SK-N-SH (cell line): ENCODE data around the gene CADM1. TPM values are rescaled to one million over a fixed set of nuclear protein-coding genes. Genes with fewer than 3 reads are reported as not detected.

Experiments
- CTCF ChIA-PET: fragments of 300-600, 350-600 bp; formaldehyde crosslinking; extraction: SDS; loops from one replicate; lab custom pipeline; 2021; lab: Yijun Ruan, JAX
- POLR2A ChIA-PET: fragments of 350-600 bp; sonication (Branson Sonifier 250); formaldehyde crosslinking; extraction: SDS; loops from one replicate; lab custom pipeline; 2020; ENCODE audit warnings: antibody characterized with exemption, inconsistent platforms; lab: Yijun Ruan, JAX
- DNase-seq: peaks from one replicate; pipeline ENCODE4 v3.0.0; 2012
- H2AFZ ChIP-seq: fragments of 200-600 bp; sonication (generic); 2 replicates; pipeline ENCODE4 v1.8.1; 2016; ENCODE audit warnings: antibody characterized with exemption, mild to moderate bottlenecking, low read depth
- H3F3A ChIP-seq: fragments of 200-600 bp; sonication (generic); replicated peaks from 2 replicates; pipeline ENCODE3; 2016; ENCODE audit warnings: antibody characterized with exemption, mild to moderate bottlenecking; ENCODE audit not compliant: insufficient read depth
- H3K27ac ChIP-seq, 2 experiments: fragments of 200-500 bp in 1 of 2; fragments of 200-600 bp in 1 of 2; sonication (Bioruptor generic) in 1 of 2; sonication (generic), shearing (Covaris generic) in 1 of 2; 2 replicates each; pipeline versions ENCODE4 v1.5.1 to v1.6.1; 2014 to 2016; ENCODE audit warnings: low read depth in 2 of 2, inconsistent platforms in 1 of 2, low read length in 1 of 2, mild to moderate bottlenecking in 1 of 2, mixed read lengths in 1 of 2
- H3K27me3 ChIP-seq: fragments of 200-600 bp; sonication (generic), shearing (Covaris generic); 2 replicates; pipeline ENCODE4 v1.6.1; 2016; ENCODE audit warnings: mixed run types; ENCODE audit not compliant: insufficient read depth
- H3K36me3 ChIP-seq, 2 experiments: fragments of 200-500 bp in 1 of 2; fragments of 200-600 bp in 1 of 2; sonication (Bioruptor generic) in 1 of 2; sonication (generic) in 1 of 2; replicated peaks in 1 of 2; 2 replicates each; pipeline versions ENCODE3 to v1.5.1; 2014 to 2016; ENCODE audit warnings: low read length in 1 of 2, mild to moderate bottlenecking in 1 of 2; ENCODE audit not compliant: insufficient read depth in 2 of 2, control insufficient read depth in 1 of 2
- H3K4me1 ChIP-seq, 2 experiments: fragments of 200-500 bp in 1 of 2; fragments of 200-600 bp in 1 of 2; sonication (Bioruptor generic) in 1 of 2; sonication (generic), shearing (Covaris generic) in 1 of 2; 2 replicates each; pipeline versions ENCODE4 v1.5.1 to v1.6.1; 2014 to 2016; ENCODE audit warnings: low read depth in 1 of 2, low read length in 1 of 2, mixed run types in 1 of 2; ENCODE audit not compliant: insufficient read depth in 2 of 2, control insufficient read depth in 1 of 2
- H3K4me2 ChIP-seq: fragments of 200-600 bp; sonication (generic), shearing (Covaris generic); 2 replicates; pipeline ENCODE4 v1.6.1; 2017; ENCODE audit warnings: mixed run types
- H3K4me3 ChIP-seq, 2 experiments: fragments of 200-500 bp in 1 of 2; fragments of 200-600 bp in 1 of 2; sonication (Bioruptor generic) in 1 of 2; sonication (generic), shearing (Covaris generic) in 1 of 2; 2 replicates each; pipeline versions ENCODE4 v1.5.1 to v1.8.1; 2014 to 2016; ENCODE audit warnings: low read depth in 2 of 2, inconsistent platforms in 1 of 2, low read length in 1 of 2, mild to moderate bottlenecking in 1 of 2, mixed read lengths in 1 of 2, moderate library complexity in 1 of 2
- H3K79me2 ChIP-seq: fragments of 200-600 bp; sonication (generic); 2 replicates; pipeline ENCODE4 v1.8.1; 2017; ENCODE audit warnings: mild to moderate bottlenecking; ENCODE audit not compliant: insufficient read depth
- H3K9ac ChIP-seq: fragments of 200-600 bp; sonication (generic); 2 replicates; pipeline ENCODE4 v1.6.1; 2017; ENCODE audit warnings: mixed run types
- H3K9me2 ChIP-seq: fragments of 200-600 bp; sonication (generic); 2 replicates; pipeline ENCODE4 v1.6.1; 2017; ENCODE audit warnings: mixed run types
- H3K9me3 ChIP-seq: fragments of 200-600 bp; sonication (generic); 2 replicates; pipeline ENCODE4 v1.6.1; 2017; ENCODE audit warnings: mixed run types, mild to moderate bottlenecking, moderate library complexity
- H4K20me1 ChIP-seq: fragments of 200-600 bp; sonication (generic); 2 replicates; pipeline ENCODE4 v1.6.1; 2017; ENCODE audit warnings: mild to moderate bottlenecking, mixed run types; ENCODE audit not compliant: insufficient read depth
- FOXJ3 ChIP-seq: sonication (generic); formaldehyde crosslinking; IDR thresholded peaks from 2 replicates; pipeline ENCODE4 v1.5.1; 2020; ENCODE audit warnings: mild to moderate bottlenecking, missing genetic modification reagents
- FOXM1 ChIP-seq: IDR thresholded peaks from 2 replicates; pipeline ENCODE4 v1.4.0; 2012; ENCODE audit warnings: low read depth, mild to moderate bottlenecking
- GATA2 ChIP-seq: sonication (generic); formaldehyde crosslinking; IDR thresholded peaks from 2 replicates; pipeline ENCODE4 v1.5.0; 2020; ENCODE audit warnings: mild to moderate bottlenecking, missing genetic modification reagents
- MEF2A ChIP-seq: IDR thresholded peaks from 2 replicates; pipeline ENCODE4 v1.4.0; 2012; ENCODE audit warnings: low read depth, borderline replicate concordance
- NFIC ChIP-seq: IDR thresholded peaks from 2 replicates; pipeline ENCODE4 v1.4.0; 2012; ENCODE audit warnings: borderline replicate concordance
- NRF1 ChIP-seq: IDR thresholded peaks from 2 replicates; pipeline ENCODE4 v1.6.1; 2012; ENCODE audit warnings: low read depth, mild to moderate bottlenecking, low read length
- POLR2AphosphoS5 ChIP-seq: IDR thresholded peaks from 2 replicates; pipeline ENCODE4 v1.6.1; 2012; ENCODE audit warnings: low read depth, low read length
- RCOR1 ChIP-seq: fragments of 150-350 bp; IDR thresholded peaks from 2 replicates; pipeline ENCODE4 v1.6.1; 2017; ENCODE audit warnings: antibody characterized with exemption, low read length
- SIN3A ChIP-seq: IDR thresholded peaks from 2 replicates; pipeline ENCODE4 v1.6.1; 2012; ENCODE audit warnings: low read depth, mild to moderate bottlenecking, low read length, moderate library complexity, borderline replicate concordance
- SMC3 ChIP-seq: IDR thresholded peaks from 2 replicates; pipeline ENCODE4 v1.6.1; 2012; ENCODE audit warnings: low read depth, low read length, improper control_type of control experiment
- TEAD4 ChIP-seq: IDR thresholded peaks from 2 replicates; pipeline ENCODE4 v1.4.0; 2012; ENCODE audit warnings: mild to moderate bottlenecking, borderline replicate concordance; ENCODE audit not compliant: insufficient read depth
- WGBS: methylation state at CpG from one replicate; pipeline ENCODE4 v1.1.6; 2017; ENCODE audit warnings: low lambda C conversion rate; 5-methylcytosine and 5-hydroxymethylcytosine counted together
- polyA plus RNA-seq, 3 experiments: library from polyadenylated mRNA; depleted of rRNA; stranded (reverse); fragments of >200 nt; gene quantifications; 2 replicates each; pipeline ENCODE4 v1.2.3, GENCODE V29; 2012
- TF ChIP-seq, protein P1 (sequence below): IDR thresholded peaks from 2 replicates; pipeline ENCODE4 v1.4.0; 2012; ENCODE audit warnings: low read depth, borderline replicate concordance
- TF ChIP-seq, protein P2 (sequence below): fragments of 150-350 bp; IDR thresholded peaks from 2 replicates; pipeline ENCODE4 v1.6.1; 2016; ENCODE audit warnings: mild to moderate bottlenecking, low read depth, low read length

Gene CADM1
- polyA plus RNA-seq, 1 of the 3 experiments (the other 2 are of a cell fraction), result 7.9 TPM

DNA sequence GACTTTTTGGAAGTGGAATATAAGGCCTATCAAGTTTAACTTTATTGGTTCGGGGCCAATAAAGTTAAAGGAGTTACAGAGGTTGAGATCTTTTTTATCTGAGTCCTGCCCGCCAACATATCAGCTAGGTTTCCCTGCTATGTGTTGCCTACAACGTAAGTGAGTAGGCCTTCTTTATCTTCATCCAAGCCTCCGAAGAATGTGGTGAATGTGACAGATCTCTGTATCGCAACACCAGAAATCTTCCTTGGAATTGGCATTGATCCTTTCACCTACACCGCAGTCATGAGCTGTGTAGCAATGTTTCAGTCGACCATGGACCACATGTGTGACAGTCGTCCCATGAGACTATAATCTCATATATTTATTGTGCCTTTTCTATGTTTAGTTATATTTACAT, 37.3 kb upstream of the CADM1 start:
- no peak overlapping the region for H3K4me3 ChIP-seq
- TF ChIP-seq FOXJ3 (CRISPR knock-in tag) (no peak), SMC3 (no peak), TEAD4 (no peak)
- TF ChIP-seq, protein P1, sequence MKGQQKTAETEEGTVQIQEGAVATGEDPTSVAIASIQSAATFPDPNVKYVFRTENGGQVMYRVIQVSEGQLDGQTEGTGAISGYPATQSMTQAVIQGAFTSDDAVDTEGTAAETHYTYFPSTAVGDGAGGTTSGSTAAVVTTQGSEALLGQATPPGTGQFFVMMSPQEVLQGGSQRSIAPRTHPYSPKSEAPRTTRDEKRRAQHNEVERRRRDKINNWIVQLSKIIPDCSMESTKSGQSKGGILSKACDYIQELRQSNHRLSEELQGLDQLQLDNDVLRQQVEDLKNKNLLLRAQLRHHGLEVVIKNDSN, result no peak
- TF ChIP-seq, all 33 proteins: peak for 0
- Histone ChIP-seq H3K27me3 (no peaks in the 10 kb centered on the region), H4K20me1 (no peaks in the 10 kb centered on the region), H2AFZ (no peak overlapping the region), H3K36me3 (no peaks in the 10 kb centered on the region), H3K4me1 (no peaks in the 10 kb centered on the region; a peak in 1 of 4 replicates), H3K79me2 (no peaks in the 10 kb centered on the region), H3K4me2 (no peak overlapping the region), H3K9ac (no peak overlapping the region), H3K27ac (no peak overlapping the region), H3F3A (no peaks in the 10 kb centered on the region), H3K9me3 (no peaks in the 10 kb centered on the region), H3K9me2 (no peaks in the 10 kb centered on the region)
- ChIA-PET CTCF (interaction anchor here (1.1 to 1.3 kb wide), 3 partner anchors 9 to 37 kb away, joined by 3 to 5 read pairs (median 3); no protein-coding TSS in a partner anchor), POLR2A (no interaction called here)
- DNase-seq, result no peak
- 64% methylated on average over 8 of the region's 8 CpGs for WGBS

DNA sequence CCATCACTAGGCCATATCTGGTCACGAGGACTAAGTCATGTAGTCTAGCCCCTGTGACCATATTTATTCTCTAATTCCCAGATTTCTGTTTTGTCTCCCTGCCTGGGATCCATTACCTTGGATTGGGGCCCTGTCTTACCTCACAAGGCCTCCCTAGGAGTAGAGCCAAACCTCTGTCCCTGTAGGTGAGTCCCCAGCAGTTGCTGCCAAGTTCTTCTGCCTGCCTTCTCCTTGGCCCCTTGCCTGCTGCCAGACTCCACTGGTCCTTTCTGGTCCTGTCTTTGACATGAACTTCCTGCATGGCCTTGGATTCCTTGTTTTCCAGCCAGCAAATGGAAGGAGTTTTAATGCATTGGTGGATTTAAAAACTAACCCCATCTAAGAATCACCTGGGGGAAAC, 35.6 kb upstream of the CADM1 start:
- TF ChIP-seq NFIC, result no peak
- TF ChIP-seq RCOR1, result no peak
- TF ChIP-seq FOXM1, result no peak
- TF ChIP-seq, protein P1, result no peak
- no peak for TF ChIP-seq GATA2 (CRISPR knock-in tag)
- Histone ChIP-seq H3K9me3 (no peaks in the 10 kb centered on the region), H3K4me1 (no peaks in the 10 kb centered on the region; a peak in 1 of 4 replicates), H3K27ac (no peak overlapping the region), H3K36me3 (no peaks in the 10 kb centered on the region), H2AFZ (no peak overlapping the region), H4K20me1 (no peaks in the 10 kb centered on the region), H3K4me2 (no peak overlapping the region), H3K9me2 (no peaks in the 10 kb centered on the region), H3K27me3 (0 out of 2 replicates have a peak, but pooled peaks cover 6% of the 10 kb centered on the region), H3K79me2 (no peaks in the 10 kb centered on the region), H3K4me3 (no peak overlapping the region), H3F3A (no peaks in the 10 kb centered on the region), H3K9ac (no peak overlapping the region)
- DNase-seq, result no peak
- ChIA-PET CTCF (no interaction called here), POLR2A (no interaction called here)
- 18% methylated on average over 1 of the region's 1 CpG for WGBS

DNA sequence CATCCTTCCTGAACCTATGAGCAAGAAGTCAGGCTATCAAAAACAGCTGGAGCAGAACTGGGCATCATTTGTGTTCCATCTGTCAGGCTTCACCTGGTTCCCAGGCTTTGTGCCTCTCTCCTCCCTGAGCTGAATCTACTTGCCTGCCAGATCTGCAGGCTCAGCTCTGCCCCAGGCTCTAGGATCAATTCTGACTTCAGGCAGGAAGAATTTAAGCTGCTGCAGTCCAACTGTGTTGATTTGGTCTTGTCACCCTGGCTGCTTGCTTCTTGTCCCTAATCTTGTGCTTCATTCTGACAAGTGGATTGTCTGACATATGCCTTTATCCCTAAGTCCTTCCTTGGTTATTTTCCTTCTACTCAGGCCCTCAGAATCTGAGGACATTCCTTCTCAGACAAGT, 31.6 kb upstream of the CADM1 start:
- H3K9me2 ChIP-seq, result no peaks in the 10 kb centered on the region
- no peak overlapping the region for H3K27ac ChIP-seq
- no peaks in the 10 kb centered on the region; a peak in 1 of 4 replicates for H3K4me1 ChIP-seq
- DNase-seq, result no peak
- no peak overlapping the region for H3K4me2 ChIP-seq
- H3K9me3 ChIP-seq, result no peaks in the 10 kb centered on the region
- peaks cover 6% of the 10 kb centered on the region; the same call in 1 of the 2 replicates for H3K27me3 ChIP-seq
- TF ChIP-seq RCOR1 (no peak), SIN3A (no peak), POLR2AphosphoS5 (no peak), MEF2A (no peak), FOXM1 (no peak), NRF1 (no peak), GATA2 (CRISPR knock-in tag) (no peak)
- TF ChIP-seq, protein P1, result no peak
- TF ChIP-seq, protein P2, sequence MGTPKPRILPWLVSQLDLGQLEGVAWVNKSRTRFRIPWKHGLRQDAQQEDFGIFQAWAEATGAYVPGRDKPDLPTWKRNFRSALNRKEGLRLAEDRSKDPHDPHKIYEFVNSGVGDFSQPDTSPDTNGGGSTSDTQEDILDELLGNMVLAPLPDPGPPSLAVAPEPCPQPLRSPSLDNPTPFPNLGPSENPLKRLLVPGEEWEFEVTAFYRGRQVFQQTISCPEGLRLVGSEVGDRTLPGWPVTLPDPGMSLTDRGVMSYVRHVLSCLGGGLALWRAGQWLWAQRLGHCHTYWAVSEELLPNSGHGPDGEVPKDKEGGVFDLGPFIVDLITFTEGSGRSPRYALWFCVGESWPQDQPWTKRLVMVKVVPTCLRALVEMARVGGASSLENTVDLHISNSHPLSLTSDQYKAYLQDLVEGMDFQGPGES, result no peak
- H3K36me3 ChIP-seq, result no peaks in the 10 kb centered on the region
- CTCF ChIA-PET, result interaction anchor here (0.9 kb wide), 1 partner anchor 14 kb away, joined by 3 read pairs; no protein-coding TSS in a partner anchor
- H3K79me2 ChIP-seq, result no peaks in the 10 kb centered on the region
- H3K4me3 ChIP-seq, result no peak overlapping the region
- no peaks in the 10 kb centered on the region for H4K20me1 ChIP-seq
- POLR2A ChIA-PET, result no interaction called here
- no peak overlapping the region for H3K9ac ChIP-seq
- H2AFZ ChIP-seq, result no peak overlapping the region
- no peaks in the 10 kb centered on the region for H3F3A ChIP-seq
